Limb (tissue), 2 donors: ENCODE measurements around the gene ART1.

Experiments
- DNase-seq, 2 donors: peaks; one replicate each; pipeline ENCODE4 v3.0.0-alpha.2; 2016; ENCODE audit errors: extremely low spot score in 2 of 2

ART1 gene

GRCh38 chr11:3665336-3666022, 20.6 kb downstream of the ART1 start:
- no peak for DNase-seq

- no peak for DNase-seq
These were observed 21.1 kb downstream of the ART1 start for GRCh38 chr11:3666023-3666530.

GRCh38 chr11:3667149-3668035, 22.5 kb downstream of the ART1 start:
- DNase-seq, result no peak

DNA sequence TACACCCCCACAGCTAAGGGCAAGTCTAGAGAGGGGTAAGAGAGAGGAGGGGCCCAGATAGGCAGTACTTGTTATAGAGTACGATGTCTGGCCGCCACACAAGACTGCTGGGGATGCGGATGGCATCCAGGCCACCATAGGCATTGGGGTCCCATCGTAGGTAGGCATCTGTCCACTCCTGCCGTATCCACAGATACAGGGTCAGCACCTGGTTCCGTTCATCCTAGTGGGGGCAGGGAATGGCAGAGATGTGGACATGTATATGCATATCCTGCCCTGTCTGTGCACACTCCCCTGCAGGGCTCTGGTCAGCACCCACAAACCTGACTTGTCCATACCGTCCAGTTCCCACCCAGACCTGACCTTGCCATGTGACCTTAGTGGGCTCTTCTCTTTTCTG, 24.2 kb downstream of the ART1 start:
- DNase-seq, result no peak

DNA sequence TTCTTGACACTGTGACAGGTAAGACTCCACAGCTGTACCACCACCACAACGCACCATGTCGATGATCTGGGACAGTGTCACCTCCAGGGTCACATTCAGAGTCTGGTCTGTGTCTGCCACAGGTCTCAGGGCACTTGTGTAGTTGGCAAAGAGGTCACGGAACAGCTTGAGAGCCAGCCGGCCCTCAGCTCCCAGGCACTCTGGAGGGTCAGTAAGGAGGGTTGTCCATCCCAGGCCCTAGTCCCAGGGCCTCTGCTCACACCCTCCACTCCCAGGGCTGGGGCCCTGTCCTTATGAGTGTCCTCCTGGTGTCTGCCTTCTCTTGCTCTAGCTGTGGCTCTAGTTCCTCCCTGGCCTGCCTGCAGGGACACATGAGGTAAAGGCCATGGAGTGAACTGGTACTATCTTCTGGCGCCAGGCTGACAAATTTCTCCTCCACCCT, 24.8 kb downstream of the ART1 start:
- no peak for DNase-seq

GRCh38 chr11:3671334-3672254, 26.7 kb downstream of the ART1 start, which contains the start of gene CHRNA10:
Gene CHRNA10 (minus strand): TSS chr11:3671384. CDS start chr11:3671312, 72 bp downstream.
- DNase-seq, result no peak

- no peak for DNase-seq
These were observed 29.3 kb downstream of the ART1 start for GRCh38 chr11:3674189-3674588.

- no peak for DNase-seq
These were observed 31.0 kb downstream of the ART1 start for GRCh38 chr11:3675971-3676370.

DNA sequence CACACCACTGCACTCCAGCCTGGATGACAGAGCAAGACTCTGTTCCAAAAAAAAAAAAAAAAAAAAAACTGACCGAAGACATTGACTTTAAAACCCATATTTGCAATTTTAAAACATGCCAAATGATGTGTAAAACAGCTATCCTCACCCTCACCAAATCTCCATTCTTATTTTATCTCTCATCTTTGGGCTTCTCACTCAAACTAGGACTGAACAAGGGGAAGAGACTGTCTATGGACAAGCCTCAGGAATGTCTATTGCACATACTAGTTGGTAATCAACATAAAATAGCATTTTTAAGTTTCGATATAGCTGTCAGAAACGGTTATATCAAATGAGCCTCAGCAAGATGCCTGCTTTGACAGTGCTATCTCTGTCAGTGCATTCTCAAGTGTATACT, 34.1 kb downstream of the ART1 start:
- DNase-seq, result no peak

DNA sequence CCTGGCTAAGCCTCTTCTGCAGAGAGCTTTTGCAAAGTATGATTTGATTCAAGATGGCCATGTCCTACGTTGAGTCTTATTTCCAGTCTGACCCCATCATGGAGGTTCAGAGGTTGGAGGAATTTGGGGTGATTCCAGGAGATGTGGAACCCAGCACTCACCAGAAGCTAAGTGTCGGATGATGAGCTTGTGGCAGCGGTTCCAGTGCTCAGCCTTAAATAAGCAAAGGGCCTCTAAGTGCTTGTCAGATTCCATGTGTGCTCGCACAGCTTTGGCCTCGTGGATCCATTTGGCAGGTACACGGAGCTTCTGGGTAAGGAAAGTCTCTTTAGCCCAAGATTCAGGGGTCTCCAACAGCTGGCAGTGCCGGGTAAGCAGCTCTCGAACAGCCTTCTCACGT, 38.1 kb downstream of the ART1 start:
- DNase-seq, result no peak

DNA sequence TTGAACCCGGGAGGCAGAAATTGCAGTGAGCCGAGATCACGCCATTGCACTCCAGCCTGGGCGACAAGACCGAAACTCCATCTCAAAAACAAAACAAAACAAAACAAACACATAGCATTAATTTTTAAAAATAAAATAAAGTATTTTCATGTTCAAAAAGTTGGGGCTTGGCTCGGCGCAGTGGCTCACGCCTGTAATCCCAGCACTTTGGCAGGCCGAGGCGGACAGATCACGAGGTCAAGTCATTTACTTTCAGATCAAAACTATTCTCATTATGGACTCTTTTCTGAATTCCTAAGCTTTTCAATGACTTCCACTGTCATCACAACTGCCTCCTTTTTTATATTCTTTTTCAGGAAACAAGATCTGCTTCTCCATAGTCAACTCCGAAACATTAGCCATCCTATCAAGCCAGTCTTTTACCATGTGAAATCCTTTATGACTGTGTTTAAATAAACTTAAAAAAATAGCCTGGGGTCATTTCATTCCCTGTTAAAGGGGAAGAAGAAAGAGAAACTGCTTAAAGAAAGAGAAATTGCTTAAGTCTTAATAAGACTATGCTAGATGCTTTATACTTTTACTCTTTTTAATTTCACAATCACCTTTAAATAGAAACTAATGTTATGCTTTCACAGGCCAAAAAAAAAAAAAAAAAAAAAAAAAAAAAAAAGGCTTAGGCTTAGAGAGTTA, 39.3 kb downstream of the ART1 start:
- DNase-seq, result no peak

GRCh38 chr11:3684819-3685172, 39.9 kb downstream of the ART1 start:
- DNase-seq, result no peak

GRCh38 chr11:3685923-3686322, 41.0 kb downstream of the ART1 start:
- DNase-seq, result no peak

GRCh38 chr11:3686751-3687150, 41.8 kb downstream of the ART1 start:
- DNase-seq, result no peak

GRCh38 chr11:3700410-3700809, 55.5 kb downstream of the ART1 start:
- no peak for DNase-seq

GRCh38 chr11:3700910-3701309, 56.0 kb downstream of the ART1 start:
- DNase-seq, result no peak

GRCh38 chr11:3703383-3703782, 58.5 kb downstream of the ART1 start:
- no peak for DNase-seq

- no peak for DNase-seq
These were observed 62.2 kb downstream of the ART1 start for GRCh38 chr11:3707176-3707575.

GRCh38 chr11:3709977-3710376, 65.0 kb downstream of the ART1 start:
- DNase-seq, result no peak

- DNase-seq, result no peak
These were observed 65.7 kb downstream of the ART1 start for GRCh38 chr11:3710485-3711259.
